Inferior parietal cortex (tissue), 1 donor: ENCODE measurements around the gene IDH3A.

Source experiments
- DNase-seq: peaks from one replicate; pipeline ENCODE4 v3.0.0-alpha.2; 2016; ENCODE audit errors: extremely low spot score

Gene IDH3A

DNA sequence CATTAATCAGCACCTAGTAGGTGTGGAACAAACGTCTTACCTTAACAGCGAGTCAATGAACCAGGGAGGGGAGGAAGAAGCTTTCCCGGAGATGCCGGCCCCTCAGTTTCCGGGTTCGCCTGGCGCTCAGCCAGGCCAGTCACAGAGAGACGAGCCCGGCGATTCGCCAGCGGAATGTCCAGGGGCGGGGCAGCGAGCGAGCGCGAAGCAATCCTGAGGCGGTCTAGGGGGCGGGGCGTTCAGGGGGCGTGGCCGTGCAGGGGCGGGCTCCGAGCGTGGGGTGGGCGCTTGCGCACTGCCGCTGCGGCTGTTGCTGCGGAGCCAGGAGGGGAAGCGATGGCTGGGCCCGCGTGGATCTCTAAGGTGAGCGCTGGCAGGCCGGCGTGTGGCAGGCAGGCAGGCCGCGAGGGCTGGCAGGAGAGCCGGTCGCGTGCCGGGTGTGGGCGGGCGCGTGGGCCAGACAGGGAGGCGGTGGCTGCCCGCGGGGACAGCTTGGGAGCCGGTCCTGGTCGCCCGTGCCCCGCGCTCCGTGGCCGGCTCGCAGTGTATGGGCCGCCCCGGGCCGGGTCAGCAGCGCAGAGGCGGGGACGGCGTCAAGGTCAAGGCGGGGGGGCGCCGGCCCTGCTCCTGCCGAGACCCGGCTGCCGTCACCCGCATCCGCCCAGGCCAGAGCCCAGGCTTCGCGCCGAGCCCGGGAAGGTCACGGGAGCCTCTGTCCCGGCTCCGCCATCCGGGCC, at the start of gene IDH3A:
Gene IDH3A, plus strand, starts transcription at position 295 of the 737 bp plus-strand sequence. Its CDS starts 42 bp downstream, at position 337.
- DNase-seq = peak; percentile 96

DNA sequence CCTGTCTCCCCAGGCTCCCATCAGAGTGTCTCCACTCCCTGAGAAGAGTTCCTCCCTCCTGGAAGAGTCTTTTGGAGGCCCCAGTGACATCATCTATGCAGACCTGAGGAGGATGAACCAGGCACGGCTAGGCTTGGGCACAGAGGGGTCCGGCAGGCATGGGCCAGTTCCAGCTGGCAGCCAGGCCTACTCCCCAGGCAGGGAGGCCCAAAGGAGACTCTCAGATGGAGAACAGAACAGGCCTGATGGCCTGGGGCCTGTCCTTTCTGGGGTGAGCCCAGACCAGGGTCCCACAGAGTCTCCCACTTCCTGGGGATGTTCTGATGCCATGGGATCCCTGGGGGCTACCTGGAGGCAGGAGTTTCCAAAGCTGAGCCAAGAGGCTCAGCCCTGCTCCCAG, 48.3 kb upstream of the IDH3A start:
- DNase-seq = no peak

DNA sequence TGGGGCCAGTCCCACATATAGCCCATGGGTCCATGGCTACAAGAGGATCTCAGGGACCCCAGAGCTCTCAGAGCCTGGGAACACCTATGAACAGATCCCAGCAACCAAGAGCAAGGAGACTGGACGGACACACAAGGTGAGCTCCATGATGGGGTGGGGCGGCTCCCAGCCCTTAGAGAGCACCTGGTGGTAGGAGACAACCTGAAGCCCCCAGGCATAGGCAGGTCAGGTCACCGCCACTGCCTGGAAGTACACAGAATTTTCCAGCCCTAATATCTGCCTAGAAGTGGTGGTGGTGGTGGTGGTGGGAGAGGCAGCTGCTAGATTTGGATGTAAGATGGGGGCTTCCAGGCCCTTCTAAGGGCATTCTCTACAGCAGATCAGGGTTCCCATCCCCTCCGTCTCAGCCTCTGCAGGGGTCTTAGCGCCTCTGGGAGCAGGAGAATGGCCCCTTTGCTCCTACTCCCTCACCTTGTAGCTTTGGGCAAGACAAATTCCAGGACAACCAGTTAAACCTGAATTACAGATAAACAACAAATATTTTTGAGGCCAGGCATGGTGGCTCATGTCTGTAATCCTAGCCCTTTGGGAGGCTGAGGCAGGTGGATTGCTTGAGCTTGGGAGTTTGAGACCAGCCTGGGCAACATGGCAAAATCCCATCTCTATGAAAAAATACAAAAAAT, 47.6 kb upstream of the IDH3A start:
- no peak for DNase-seq

DNA sequence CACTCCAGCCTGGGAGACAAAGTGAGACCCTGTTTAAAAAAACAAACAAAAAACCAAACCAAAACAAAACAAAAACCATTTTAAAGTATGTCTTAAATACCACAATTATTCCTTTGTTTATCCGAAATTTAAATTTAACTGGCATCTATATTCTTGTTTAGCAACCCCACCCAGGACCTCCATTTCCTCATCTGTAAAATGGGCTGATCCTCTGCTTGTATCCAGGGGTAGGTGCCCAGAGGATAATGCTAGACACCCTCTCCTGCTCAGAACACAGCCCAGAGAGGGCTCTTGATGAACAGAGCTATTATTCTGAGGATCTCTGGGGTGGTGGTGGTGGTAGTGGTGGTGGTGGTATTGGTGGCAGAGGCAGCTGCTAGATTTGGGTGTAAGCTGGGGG, 47.0 kb upstream of the IDH3A start:
- DNase-seq = no peak

DNA sequence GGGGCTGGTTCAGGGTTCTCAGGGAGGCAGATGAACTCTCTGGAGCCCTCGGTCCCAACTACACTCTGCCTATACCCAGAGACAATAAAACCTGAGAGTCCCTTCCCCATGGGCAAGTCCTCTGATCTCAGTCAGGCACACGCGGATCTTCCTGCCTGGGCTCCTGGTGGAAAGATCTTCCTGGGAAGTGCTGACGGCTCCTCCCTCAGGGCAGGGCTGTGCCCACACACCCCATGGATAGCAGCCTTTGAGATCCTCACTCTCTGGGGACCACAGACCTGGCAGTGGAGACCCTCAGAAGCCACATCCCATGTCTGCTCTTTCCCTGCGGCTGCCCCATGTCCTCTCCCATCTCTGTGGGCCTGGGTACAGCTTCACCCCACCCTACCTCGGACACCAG, 46.4 kb upstream of the IDH3A start:
- DNase-seq = no peak

DNA sequence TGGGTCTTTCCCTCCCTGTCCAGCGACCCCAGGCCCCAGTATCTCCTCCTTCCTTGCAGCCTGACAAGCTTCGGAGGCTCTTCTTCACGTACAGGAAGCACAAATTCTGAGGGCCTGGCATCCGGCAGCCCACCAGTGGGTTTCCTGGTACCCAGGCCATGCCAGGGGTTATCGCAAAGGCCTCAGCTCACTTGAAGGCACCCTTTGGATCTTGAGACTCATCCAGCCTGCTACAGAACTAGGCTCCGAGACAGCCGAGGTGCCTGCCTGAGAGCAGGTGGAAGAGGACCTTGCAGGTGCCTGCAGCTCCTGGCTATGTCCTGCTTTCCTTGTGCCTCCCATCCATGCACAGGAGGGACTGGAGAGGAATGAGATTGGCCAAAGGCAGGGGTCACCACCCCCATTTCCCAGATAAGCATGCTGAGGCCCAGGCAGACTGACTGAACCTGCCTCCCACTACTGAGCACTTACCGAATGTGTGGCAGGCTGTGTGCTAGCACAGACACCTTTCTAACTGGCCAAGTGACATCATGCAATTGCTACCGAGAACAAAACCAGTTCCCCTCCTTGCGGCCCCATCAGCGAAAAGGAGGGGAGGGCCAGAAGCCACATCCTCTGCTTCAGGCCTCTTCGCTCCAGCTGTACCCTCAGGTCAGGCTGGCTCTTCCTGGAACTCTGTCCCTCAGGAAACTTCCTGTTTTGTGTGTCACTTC, 45.6 kb upstream of the IDH3A start:
- DNase-seq = no peak

DNA sequence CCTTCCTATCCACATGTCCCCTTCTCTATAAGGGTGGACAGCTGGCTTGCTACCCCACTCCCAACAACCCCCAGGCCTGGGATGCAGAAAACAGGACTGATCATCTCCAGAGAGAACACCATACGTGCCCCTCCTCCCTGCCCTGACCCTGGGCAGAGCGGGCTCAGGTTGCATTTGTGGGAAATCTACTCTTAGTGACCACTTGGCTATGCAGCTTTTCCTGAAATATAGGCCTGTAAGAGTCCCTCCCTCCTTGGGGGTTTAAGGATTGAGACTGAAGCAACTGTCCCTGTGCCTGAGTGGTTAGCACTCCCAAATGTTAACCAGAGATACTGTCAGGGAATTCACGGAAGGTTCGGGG, 45.1 kb upstream of the IDH3A start:
- no peak for DNase-seq

DNA sequence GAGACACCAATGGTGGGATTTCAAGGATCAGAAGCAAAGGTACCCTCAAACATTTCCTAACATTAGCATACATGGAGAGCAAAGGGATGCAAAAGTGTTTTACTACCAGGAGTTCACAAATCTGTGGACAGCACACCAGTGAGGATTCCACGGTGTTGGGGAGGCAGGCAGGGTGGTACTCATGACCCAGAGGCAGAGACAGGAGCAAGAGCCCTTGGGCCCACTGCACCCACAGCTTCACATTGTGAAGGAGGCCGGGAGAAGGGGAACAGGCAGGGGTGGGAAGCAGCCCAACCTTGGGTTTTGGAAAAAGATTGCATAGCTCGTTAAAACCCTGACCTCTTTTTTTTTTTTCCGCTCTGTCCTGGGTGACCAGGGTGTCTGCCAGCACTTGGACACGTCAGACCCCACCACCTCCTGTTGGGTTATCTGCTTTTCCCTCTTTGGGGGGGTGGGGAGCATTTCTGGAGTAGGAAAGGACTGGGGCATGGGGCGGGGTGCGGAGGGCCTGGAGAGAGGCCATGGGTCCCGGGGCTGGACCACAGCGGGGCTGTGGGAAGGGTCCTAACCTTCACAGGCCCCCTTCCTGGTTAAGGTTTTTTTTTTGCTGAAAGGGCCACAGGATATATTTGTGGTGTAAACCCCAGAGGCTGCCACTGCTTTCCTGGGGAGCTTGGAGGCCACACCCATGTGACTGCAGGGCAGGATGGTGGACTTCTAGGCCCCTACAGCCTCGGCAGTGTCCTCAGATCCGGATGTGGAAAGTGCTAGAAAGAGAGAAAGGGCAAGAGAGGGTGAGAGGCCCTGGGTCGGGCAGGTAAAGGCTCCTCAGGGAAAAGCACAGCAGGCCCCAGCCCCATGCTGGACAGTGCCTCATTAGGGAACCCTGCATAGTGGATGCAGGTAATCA, 44.3 kb upstream of the IDH3A start:
- DNase-seq = no peak

DNA sequence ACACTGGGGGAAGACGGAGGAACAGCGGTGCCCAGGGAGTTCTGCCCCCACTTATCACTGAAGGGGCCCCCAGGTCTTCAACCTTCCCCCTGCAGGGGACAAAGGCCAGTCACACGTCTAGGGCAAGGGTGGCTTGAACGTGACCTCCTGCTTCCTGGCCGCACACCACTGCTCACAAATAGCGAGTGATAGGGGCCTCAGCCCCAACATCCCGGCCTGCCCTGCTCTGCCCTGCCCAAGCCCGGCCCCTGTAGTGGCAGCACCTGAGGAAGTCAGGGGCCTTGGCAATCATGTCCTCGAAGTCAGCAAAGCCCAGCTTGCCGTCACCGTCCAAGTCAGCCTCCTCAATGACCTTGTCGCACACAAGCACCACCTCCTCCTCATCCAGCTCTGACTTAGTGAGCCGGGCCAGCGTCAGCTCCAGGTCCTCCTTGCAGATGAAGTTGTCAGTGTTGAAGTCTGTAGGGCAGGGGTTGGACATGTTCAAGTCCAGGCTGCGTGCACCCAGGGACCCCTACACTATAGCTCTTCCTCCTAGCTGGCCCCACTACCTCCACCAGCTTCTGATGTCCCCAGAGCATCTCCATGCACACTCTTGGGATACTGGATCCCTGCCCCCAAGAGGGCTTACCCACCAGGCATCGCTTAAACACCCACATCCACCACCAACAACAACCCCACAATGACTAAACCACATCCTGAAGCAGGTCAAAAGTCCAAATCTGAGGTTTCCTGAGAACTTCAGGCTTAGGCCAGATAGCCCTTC, 43.5 kb upstream of the IDH3A start:
- DNase-seq = no peak

DNA sequence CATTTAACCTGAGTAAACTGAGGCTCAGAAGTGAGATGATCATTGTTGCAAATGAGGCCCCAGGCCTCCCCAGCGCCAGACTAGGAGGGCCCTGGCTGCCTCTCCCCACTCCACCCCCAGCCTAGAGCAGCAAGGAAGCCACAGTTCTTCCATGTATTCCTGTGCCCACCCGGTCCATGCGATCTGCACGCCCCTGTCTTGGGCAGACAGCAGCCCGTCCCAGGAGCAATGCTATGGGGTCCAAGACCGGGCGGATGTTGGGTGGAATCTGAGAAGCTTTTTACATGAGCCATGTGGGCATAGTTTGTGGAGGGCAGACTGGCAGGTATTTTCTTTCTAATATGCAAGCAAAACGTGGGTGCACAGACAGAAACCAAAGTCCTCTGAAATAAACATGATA, 41.7 kb upstream of the IDH3A start:
- no peak for DNase-seq

DNA sequence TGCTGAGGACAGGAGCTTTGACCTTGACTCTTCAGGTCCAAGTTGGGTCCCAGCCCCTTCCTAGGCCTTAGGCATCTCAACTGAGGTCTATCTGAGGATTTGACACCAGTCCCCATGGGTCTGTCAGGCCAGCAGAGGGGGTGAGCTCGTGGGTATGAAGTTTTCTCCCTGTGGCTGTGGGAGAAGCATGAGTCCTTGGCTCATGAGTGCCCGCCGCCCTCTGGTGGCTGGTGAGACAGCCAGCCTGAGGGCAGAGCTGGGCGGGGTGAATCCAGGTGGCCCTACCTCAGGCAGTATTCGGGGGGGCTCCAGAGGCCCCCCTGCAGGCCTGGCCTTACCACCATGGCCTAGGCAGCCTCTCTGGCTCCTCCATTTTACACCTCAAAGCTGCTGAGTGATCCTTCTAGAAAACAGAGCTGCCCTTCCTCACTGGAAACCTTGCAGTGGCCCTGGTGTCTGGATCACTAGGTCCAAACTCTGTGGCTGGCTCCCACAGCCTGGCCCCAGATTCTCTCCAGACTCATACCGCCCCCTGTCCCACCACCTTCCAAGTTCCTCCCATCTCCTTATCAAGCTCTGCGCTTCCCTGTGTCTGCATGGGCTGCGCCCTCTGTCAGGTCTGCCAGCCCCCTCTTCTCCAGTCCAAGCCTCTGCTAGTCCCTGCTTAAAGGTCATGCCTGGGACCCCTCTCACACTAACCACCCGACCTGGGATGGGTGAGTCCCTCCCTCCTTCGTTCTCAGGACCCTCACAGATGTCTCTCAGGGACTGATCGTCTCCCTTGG, 40.7 kb upstream of the IDH3A start:
- DNase-seq = peak; percentile 82

DNA sequence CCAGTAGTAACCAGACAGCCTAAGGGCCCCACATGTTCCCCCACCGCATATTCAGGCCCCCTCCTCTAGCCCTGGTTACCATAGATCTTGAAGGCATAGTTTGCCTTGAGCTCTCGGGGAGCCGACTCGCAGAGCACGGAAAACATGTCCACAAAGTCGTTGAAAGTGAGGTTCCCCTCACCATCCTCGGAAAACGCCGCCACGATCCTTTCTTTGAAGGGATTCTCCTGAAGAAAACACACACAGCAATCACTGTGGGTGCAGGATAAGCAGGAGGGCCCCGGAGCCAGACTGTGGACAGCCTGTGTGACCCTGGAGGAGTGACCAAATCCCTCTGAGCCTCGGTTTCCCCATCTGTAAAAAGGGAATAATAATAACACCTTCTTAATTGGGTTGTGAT, 40.0 kb upstream of the IDH3A start:
- no peak for DNase-seq

DNA sequence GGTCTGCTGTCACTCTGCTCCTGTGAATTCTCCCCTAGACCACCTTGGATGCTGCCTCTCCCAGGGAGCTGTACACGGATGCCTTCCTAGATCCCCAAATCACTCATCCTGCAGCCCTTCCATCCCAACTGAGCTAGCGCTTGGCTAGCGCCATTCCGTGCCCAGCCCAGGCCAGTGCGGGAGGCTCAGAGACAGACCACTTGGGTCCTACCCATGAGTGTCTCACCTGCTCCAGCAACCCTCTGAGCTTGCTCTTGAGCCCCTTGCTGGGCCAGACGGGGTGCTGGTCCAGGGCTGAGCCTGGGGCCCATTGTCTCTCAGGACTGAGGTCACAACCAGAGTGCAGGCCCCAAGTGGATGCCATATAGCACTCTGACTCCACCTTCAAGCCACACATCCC, 39.1 kb upstream of the IDH3A start:
- no peak for DNase-seq

DNA sequence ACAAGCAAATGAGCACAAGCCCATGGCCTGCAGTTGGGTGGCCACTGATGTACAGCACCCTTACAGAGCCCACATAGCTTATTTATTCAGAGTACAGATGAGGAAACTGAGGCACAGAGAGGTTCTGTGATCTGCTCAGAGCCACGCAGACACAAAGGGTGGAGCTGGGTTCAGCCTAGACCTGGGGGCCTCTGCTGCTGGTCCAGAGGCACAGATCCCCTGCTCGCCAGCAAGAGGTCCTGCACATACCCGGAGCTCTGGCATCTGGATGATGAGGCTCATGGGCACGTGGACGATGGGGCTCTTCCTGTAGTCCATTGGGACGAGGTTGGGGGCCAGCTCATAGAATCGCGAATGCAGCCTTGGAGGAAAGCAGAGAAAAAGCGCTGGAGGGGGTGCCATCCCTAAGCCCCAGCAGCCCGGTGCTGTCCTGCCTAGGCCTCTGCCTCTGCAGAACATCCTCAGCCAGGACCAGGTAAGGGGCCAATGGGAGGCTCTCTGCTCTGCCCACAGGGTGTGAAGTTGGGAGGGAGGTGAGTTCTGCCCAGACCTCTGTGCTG, 38.2 kb upstream of the IDH3A start:
- no peak for DNase-seq

DNA sequence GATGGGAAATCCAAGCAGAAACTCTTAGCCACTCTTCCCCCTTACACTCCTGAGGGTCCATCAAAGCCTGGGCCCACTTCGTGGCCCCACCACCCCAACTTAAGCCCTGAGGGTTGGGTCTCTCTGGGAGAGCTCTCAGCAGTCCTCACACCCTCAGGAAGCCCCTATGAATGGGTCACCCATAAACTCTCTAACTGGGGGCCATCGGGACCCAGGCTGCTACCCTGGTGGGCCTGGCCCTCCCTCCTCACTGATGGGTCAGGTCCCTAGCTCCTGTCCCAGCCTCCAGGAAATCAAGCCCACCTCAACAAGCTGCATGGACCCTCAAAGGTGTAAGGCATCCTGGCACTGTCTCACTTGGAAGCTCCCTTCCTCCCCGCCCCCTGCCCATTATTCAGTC, 37.4 kb upstream of the IDH3A start:
- no peak for DNase-seq

DNA sequence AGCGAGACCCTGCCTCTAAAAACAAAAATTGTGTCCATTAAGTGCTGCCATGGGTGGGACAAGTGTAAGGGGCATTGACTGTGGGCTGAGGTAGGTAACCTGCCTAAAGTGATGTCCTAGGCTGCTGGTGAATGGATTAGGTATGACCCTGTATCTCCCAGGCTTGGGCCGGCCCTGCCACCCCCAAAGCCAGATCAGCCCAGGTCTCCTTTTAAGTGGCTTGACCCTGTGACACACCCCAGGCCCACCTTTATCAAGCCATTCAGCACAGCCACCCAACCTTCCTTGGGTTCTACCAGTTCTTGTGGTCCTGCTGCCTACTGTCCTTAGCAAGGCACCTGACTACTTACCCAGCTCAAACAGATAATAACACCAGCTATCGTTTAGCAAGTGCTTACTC, 36.6 kb upstream of the IDH3A start:
- no peak for DNase-seq

DNA sequence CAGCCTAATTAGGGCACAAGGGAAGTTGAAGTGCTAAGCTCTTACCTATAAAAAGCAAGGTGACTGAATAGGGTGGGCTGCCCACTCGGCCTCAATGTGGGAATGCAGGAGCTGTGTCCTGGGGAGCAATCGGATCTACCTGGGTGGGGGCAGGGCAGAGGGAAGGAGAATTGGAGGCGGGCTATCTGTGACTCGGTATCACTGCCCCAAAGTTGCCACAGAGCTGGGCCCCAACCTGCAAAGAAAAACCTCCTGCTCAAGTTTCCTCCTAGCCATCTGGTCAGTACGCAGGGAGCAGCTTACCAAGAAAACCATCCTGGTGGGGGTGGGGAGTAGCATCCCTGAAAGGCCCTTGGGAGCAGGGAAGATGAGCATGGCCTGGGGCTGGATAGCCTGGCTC, 28.6 kb upstream of the IDH3A start:
- DNase-seq = no peak

DNA sequence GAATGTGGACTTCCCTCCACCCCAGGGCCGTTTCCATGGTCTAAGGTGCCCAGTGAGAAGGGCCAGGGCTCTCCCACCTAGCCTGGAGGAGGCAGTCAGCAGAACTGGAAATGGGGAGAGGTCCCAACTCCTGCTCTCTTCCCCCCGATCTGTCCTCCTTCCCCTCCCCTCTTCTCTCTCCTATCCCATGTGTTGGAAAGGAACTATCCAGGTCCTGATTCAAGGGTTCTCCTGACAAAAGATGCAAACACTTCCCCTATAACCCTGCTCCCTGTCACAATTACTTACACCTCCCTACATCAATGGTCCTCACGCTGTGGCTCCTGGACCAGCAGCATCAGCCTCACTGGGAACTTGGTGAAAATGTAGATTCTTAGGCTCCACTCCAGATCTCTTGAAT, 23.9 kb upstream of the IDH3A start:
- no peak for DNase-seq

DNA sequence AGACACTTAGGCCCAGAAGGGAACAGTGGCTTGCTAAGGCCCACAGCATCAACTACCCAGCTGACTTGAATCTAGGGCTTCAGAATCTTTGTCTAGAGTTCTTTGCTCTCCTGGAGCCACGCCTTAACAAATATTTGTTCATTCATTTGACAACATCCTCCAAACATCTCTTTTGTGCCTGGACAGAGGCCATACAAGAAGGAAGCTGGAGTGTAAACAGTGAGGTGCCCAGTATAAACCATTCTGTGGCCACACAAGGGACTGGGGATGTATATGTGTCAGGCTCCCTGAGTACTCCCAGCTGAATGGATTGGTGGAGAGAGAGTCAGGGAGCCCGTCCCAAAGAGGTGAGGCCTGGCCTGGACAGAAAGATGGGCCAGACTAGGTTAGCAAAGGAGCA, 21.3 kb upstream of the IDH3A start:
- DNase-seq = no peak

DNA sequence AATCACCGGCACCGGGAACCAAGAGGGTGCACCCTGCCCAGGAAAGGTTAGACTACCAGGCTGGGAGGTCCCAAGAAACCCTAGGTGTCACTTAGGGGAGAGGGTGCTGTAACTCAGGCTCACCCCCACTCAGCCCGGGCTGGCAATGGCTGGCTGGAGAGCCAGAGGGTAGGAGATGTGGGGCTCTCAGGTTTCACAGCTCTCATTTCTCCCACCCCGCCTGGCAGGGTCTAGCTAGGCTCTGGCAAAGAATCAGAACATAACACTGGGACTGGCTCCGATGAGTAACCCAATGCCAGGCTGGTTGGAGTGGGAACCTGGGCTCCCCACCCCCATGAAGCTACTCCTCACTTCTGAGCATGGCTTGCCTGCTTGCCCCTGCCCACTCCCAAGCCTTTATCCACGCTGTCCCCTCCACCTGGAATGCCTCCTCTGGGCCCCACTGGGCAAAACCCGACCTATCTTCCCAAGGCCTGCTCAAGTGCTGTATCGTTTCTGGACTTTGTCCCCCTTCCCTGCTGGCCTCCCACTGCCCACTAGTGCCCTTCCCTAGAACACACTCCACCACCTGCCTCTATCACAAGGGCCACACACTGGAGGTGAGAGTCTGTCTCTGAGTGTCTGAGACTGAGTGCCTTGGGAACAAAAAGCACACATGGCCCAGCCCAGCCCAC, 19.9 kb upstream of the IDH3A start:
- DNase-seq = no peak
